H1 (cell line): ENCODE data around the gene DPH1. TPM values are rescaled to one million over a fixed set of nuclear protein-coding genes. Genes with fewer than 3 reads are reported as not detected.

ENCODE experiments used
- CTCF ChIA-PET: fragments of 300-600 bp; sonication (Branson Sonifier 250); formaldehyde crosslinking; loops from one replicate; lab custom pipeline; 2021; ENCODE audit not compliant: partially characterized antibody; lab: Charles Lee
- POLR2A ChIA-PET: fragments of 300-600 bp; sonication (Branson Sonifier 250); formaldehyde crosslinking; loops from one replicate; lab custom pipeline; 2021; ENCODE audit warnings: inconsistent platforms; ENCODE audit not compliant: partially characterized antibody; lab: Charles Lee
- DNase-seq, 2 experiments: peaks; one replicate each; pipeline versions ENCODE4 v3.0.0 to v3.0.0-alpha.2; 2010 to 2022; ENCODE audit warnings: low spot score in 2 of 2, low read depth in 1 of 2, mixed read lengths in 1 of 2
- FAIRE-seq: peaks from 2 replicates; lab custom pipeline; 2011; peaks lifted over from hg19 to GRCh38; lab: Jason Lieb, UNC
- H2AFZ ChIP-seq: 2 replicates; pipeline ENCODE4 v1.8.1; 2012; ENCODE audit warnings: low read length, inconsistent platforms
- H2AK5ac ChIP-seq: 2 replicates; pipeline ENCODE4 v1.6.1; 2013; ENCODE audit warnings: low read depth, low read length
- H2BK120ac ChIP-seq: replicated peaks from 2 replicates; pipeline ENCODE3; 2013; ENCODE audit warnings: low read depth, low read length, inconsistent platforms
- H2BK12ac ChIP-seq: 2 replicates; pipeline ENCODE4 v1.6.1; 2013; ENCODE audit warnings: low read depth, low read length
- H2BK15ac ChIP-seq: 2 replicates; pipeline ENCODE4 v1.6.1; 2013; ENCODE audit warnings: low read length
- H2BK20ac ChIP-seq: 2 replicates; pipeline ENCODE4 v1.6.1; 2013; ENCODE audit warnings: low read length
- H2BK5ac ChIP-seq: 2 replicates; pipeline ENCODE4 v1.6.1; 2013; ENCODE audit warnings: low read depth, low read length
- H3K14ac ChIP-seq: 2 replicates; pipeline ENCODE4 v1.6.1; 2013; ENCODE audit warnings: inconsistent platforms; ENCODE audit not compliant: insufficient read length
- H3K18ac ChIP-seq: 2 replicates; pipeline ENCODE4 v1.6.1; 2013; ENCODE audit warnings: low read length; ENCODE audit errors: extremely low read depth
- H3K23ac ChIP-seq: 2 replicates; pipeline ENCODE4 v1.6.1; 2013; ENCODE audit warnings: inconsistent platforms; ENCODE audit not compliant: insufficient read length
- H3K23me2 ChIP-seq: 2 replicates; pipeline ENCODE4 v1.6.1; 2013; ENCODE audit warnings: low read depth, low read length
- H3K27ac ChIP-seq: 2 replicates; pipeline ENCODE4 v1.6.1; 2011; ENCODE audit warnings: low read depth, low read length, inconsistent platforms
- H3K27me3 ChIP-seq, 4 experiments: replicated peaks in 1 of 4; 1 replicate in 1 of 4; 2 replicates in 3 of 4; pipeline versions ENCODE4 v1.6.1 to v1.8.1; 2011 to 2013; ENCODE audit warnings: low read length in 3 of 4, mild to moderate bottlenecking in 3 of 4, inconsistent platforms in 2 of 4, mixed read lengths in 2 of 4, moderate library complexity in 1 of 4; ENCODE audit not compliant: control insufficient read depth in 3 of 4, insufficient read depth in 3 of 4; ENCODE audit errors: extremely low read depth in 1 of 4
- H3K36me3 ChIP-seq, 4 experiments: 2 replicates each; pipeline versions ENCODE4 v1.6.1 to v1.8.1; 2011 to 2013; ENCODE audit warnings: mild to moderate bottlenecking in 4 of 4, low read length in 3 of 4, moderate library complexity in 2 of 4, control low read depth in 1 of 4, inconsistent platforms in 1 of 4; ENCODE audit not compliant: insufficient read depth in 4 of 4, control insufficient read depth in 2 of 4
- H3K4ac ChIP-seq: replicated peaks from 2 replicates; pipeline ENCODE3; 2013; ENCODE audit warnings: low read length, low read depth, mixed read lengths, inconsistent platforms; ENCODE audit not compliant: insufficient read length
- H3K4me1 ChIP-seq, 4 experiments: replicated peaks in 1 of 4; 1 replicate in 1 of 4; 2 replicates in 3 of 4; pipeline versions ENCODE4 v1.6.1 to v1.8.1; 2011 to 2013; ENCODE audit warnings: low read length in 3 of 4, inconsistent platforms in 2 of 4, mixed read lengths in 1 of 4; ENCODE audit not compliant: insufficient read depth in 4 of 4, control insufficient read depth in 3 of 4
- H3K4me2 ChIP-seq, 2 experiments: 2 replicates each; pipeline versions ENCODE4 v1.6.1 to v1.8.1; 2011 to 2013; ENCODE audit warnings: low read depth in 2 of 2, low read length in 2 of 2, control low read depth in 1 of 2, inconsistent platforms in 1 of 2, mild to moderate bottlenecking in 1 of 2; ENCODE audit not compliant: insufficient read depth in 1 of 2
- H3K4me3 ChIP-seq, 4 experiments: fragments of 200-600, 300-600 bp in 1 of 4; sonication (generic), shearing (Covaris generic), sonication (Bioruptor Twin) in 1 of 4; 2 replicates each; pipeline versions ENCODE4 v1.5.1 to v1.8.1; 2011 to 2016; ENCODE audit warnings: low read length in 4 of 4, low read depth in 3 of 4, control low read depth in 2 of 4, inconsistent platforms in 2 of 4, mild to moderate bottlenecking in 2 of 4, mixed read lengths in 1 of 4, moderate library complexity in 1 of 4; ENCODE audit not compliant: insufficient read depth in 2 of 4; ENCODE audit errors: extremely low read depth in 1 of 4
- H3K56ac ChIP-seq: replicated peaks from 2 replicates; pipeline ENCODE3; 2013; ENCODE audit warnings: low read depth, mild to moderate bottlenecking, mixed read lengths, low read length, inconsistent platforms; ENCODE audit not compliant: insufficient read length
- H3K79me1 ChIP-seq: 2 replicates; pipeline ENCODE4 v1.6.1; 2013; ENCODE audit warnings: low read depth, low read length, control low read depth
- H3K79me2 ChIP-seq, 2 experiments: 2 replicates each; pipeline versions ENCODE4 v1.6.1 to v1.8.1; 2012 to 2013; ENCODE audit warnings: low read length in 2 of 2, mild to moderate bottlenecking in 2 of 2, inconsistent platforms in 1 of 2; ENCODE audit not compliant: insufficient read depth in 2 of 2, control insufficient read depth in 1 of 2
- H3K9ac ChIP-seq, 4 experiments: replicated peaks in 1 of 4; 1 replicate in 1 of 4; 2 replicates in 3 of 4; pipeline versions ENCODE4 v1.6.1 to v1.8.1; 2011 to 2013; ENCODE audit warnings: low read depth in 3 of 4, low read length in 3 of 4, control low read depth in 2 of 4, mild to moderate bottlenecking in 2 of 4, moderate library complexity in 2 of 4, inconsistent platforms in 1 of 4; ENCODE audit errors: extremely low read depth in 1 of 4
- H3K9me3 ChIP-seq, 2 experiments: 2 replicates each; pipeline versions ENCODE4 v1.6.1 to v1.8.1; 2012 to 2013; ENCODE audit warnings: mild to moderate bottlenecking in 2 of 2, moderate library complexity in 2 of 2, control low read depth in 1 of 2, inconsistent platforms in 1 of 2, low read depth in 1 of 2, low read length in 1 of 2, mixed read lengths in 1 of 2; ENCODE audit not compliant: insufficient read depth in 2 of 2
- H4K20me1 ChIP-seq, 2 experiments: replicated peaks in 1 of 2; 2 replicates each; pipeline versions ENCODE3 to v1.8.1; 2011 to 2013; ENCODE audit warnings: inconsistent platforms in 2 of 2, low read length in 2 of 2, mild to moderate bottlenecking in 1 of 2; ENCODE audit not compliant: insufficient read depth in 2 of 2, control insufficient read depth in 1 of 2
- H4K5ac ChIP-seq: 2 replicates; pipeline ENCODE4 v1.6.1; 2013; ENCODE audit warnings: low read length, low read depth, mixed read lengths, inconsistent platforms; ENCODE audit not compliant: insufficient read length
- H4K8ac ChIP-seq: 2 replicates; pipeline ENCODE4 v1.8.0; 2013; ENCODE audit warnings: mild to moderate bottlenecking, moderate library complexity, low read length, inconsistent platforms; ENCODE audit not compliant: insufficient read depth; ENCODE audit errors: extremely low read depth
- H4K91ac ChIP-seq: replicated peaks from 2 replicates; pipeline ENCODE3; 2013; ENCODE audit warnings: low read length, mixed read lengths, inconsistent platforms; ENCODE audit not compliant: insufficient read length
- ASH2L ChIP-seq: fragments of 200-600, 300-600 bp; sonication (generic); IDR thresholded peaks from one replicate; pipeline ENCODE4 v1.7.1; 2017; ENCODE audit warnings: low read length
- BCL11A ChIP-seq, 2 experiments: IDR thresholded peaks; one replicate each; pipeline ENCODE4 v1.6.1; 2011; ENCODE audit warnings: low read depth in 2 of 2, low read length in 2 of 2, mild to moderate bottlenecking in 2 of 2
- CBX8 ChIP-seq: fragments of 300-800, 300-1000 bp; sonication (generic); IDR thresholded peaks from 2 replicates; pipeline ENCODE4 v1.7.1; 2016; ENCODE audit warnings: low read depth, low read length, borderline replicate concordance
- EGR1 ChIP-seq: IDR thresholded peaks from 2 replicates; pipeline ENCODE4 v1.6.1; 2011; ENCODE audit warnings: low read depth, low read length, borderline replicate concordance
- GABPA ChIP-seq: IDR thresholded peaks from 2 replicates; pipeline ENCODE4 v1.6.1; 2011; ENCODE audit warnings: mild to moderate bottlenecking, low read length, moderate library complexity, borderline replicate concordance; ENCODE audit not compliant: insufficient read depth
- KDM1A ChIP-seq: fragments of 200-600, 300-600 bp; sonication (generic); IDR thresholded peaks from 2 replicates; pipeline ENCODE4 v1.7.1; 2016; ENCODE audit warnings: mild to moderate bottlenecking, low read length, borderline replicate concordance
- PHF8 ChIP-seq: fragments of 200-600 bp; sonication (generic); conservative IDR thresholded peaks from 2 replicates; pipeline ENCODE4 v1.7.1; 2012; ENCODE audit warnings: low read depth, mild to moderate bottlenecking, inconsistent platforms, low read length, moderate library complexity
- POLR2A ChIP-seq, 2 experiments: IDR thresholded peaks; 1 replicate in 1 of 2; 2 replicates in 1 of 2; pipeline ENCODE4 v1.6.1; 2011; ENCODE audit warnings: low read depth in 2 of 2, low read length in 2 of 2, mild to moderate bottlenecking in 2 of 2; ENCODE audit errors: control extremely low read depth in 1 of 2
- POLR2AphosphoS5 ChIP-seq: IDR thresholded peaks from 2 replicates; pipeline ENCODE4 v1.6.1; 2011; ENCODE audit warnings: low read depth, low read length
- RBBP5 ChIP-seq: IDR thresholded peaks from 2 replicates; pipeline ENCODE4 v1.7.1; 2012; ENCODE audit warnings: low read depth, mild to moderate bottlenecking, inconsistent platforms, low read length, moderate library complexity, borderline replicate concordance
- RFX5 ChIP-seq: IDR thresholded peaks from 2 replicates; pipeline ENCODE4 v1.6.1; 2011; ENCODE audit warnings: low read depth, low read length, improper control_type of control experiment, borderline replicate concordance
- SP2 ChIP-seq: IDR thresholded peaks from 2 replicates; pipeline ENCODE4 v1.6.1; 2012; ENCODE audit warnings: mild to moderate bottlenecking, low read length, inconsistent platforms
- TBP ChIP-seq: IDR thresholded peaks from 2 replicates; pipeline ENCODE4 v1.6.1; 2011; ENCODE audit warnings: low read depth, low read length, improper control_type of control experiment
- WGBS, 2 experiments: shearing (Covaris generic) in 1 of 2; methylation state at CpG; one replicate each; pipeline versions ENCODE4 v1.1.6 to v1.1.7; 2013 to 2015; ENCODE audit warnings: low lambda C conversion rate in 2 of 2, mixed read lengths in 2 of 2, inconsistent platforms in 1 of 2, low coverage in 1 of 2, missing lambda C conversion rate in 1 of 2; ENCODE audit not compliant: insufficient replicate concordance in 2 of 2, insufficient coverage in 1 of 2, insufficient read length in 1 of 2; ENCODE audit errors: extremely low coverage in 1 of 2, missing lambda C conversion rate in 1 of 2; 5-methylcytosine and 5-hydroxymethylcytosine counted together
- polyA plus RNA-seq, 7 experiments: library from polyadenylated mRNA; depleted of rRNA in 3 of 7; stranded (reverse) in 5 of 7; unstranded in 2 of 7; fragments of >200 nt in 5 of 7; fragments of 200-250 nt in 2 of 7; gene quantifications; 1 replicate in 5 of 7; 2 replicates in 1 of 7; 4 replicates in 1 of 7; pipeline versions ENCODE4 v1.2.1 to v1.2.3, GENCODE V29; 2011 to 2013; ENCODE audit warnings: missing spikeins in 2 of 7, mixed read lengths in 2 of 7
- total RNA-seq: library from RNA; stranded (reverse); fragmentation: NEBNext Ultra II Directional; extraction: Animal tissue kit (Norgen Biotek cat#: 25700); gene quantifications from 2 replicates; pipeline ENCODE4 v1.2.1, GENCODE V29; 2021

The DPH1 gene
- total and polyA plus RNA-seq, 2 of the 8 experiments (the other 6 are each of a cell fraction or from before 2014, with no cell fraction given): 24.9 to 30.0 TPM

DNA sequence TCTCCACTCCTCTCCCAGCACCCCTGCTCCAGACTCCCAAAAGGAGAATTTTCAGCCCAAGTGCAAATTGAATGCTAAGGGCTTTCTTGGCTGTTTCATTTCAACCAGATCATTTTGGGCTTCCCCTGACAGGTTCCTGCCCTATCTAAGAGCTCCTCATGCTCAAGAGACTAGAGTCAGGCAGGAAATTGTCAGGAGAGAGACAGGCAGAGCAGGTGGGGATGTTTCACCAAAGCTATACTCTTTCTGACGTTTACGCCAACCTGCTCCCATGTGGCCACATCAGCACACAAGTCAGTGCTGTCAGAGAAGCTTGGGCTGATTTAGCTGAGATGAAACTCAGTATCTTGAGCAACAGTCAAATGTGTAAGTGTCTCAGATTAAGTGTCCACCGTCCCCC is 56.4 kb downstream of the DPH1 start:
- no peak for DNase-seq
- POLR2A ChIA-PET: interaction anchor here (1.6 kb wide), 1 partner anchor 10 kb away, joined by 4 read pairs; no protein-coding TSS in a partner anchor
- Histone ChIP-seq H3K27ac (no peak overlapping the region), H3K56ac (no peak overlapping the region), H3K4me2 (no peak overlapping the region), H3K18ac (no peak overlapping the region), H3K79me2 (no peaks in the 10 kb centered on the region), H2AK5ac (no peak overlapping the region), H2BK120ac (no peak overlapping the region), H3K4me1 (peaks cover 0 to 14% (median 4%) of the 10 kb centered on the region in 4 experiments; a peak in 4 of 7 replicates), H2BK20ac (no peak overlapping the region), H3K23ac (no peak overlapping the region), H3K79me1 (no peaks in the 10 kb centered on the region), H4K5ac (no peak overlapping the region), H2AFZ (no peak overlapping the region), H3K23me2 (no peaks in the 10 kb centered on the region), H3K4me3 (no peak overlapping the region), H3K9me3 (no peaks in the 10 kb centered on the region), H3K9ac (no peak overlapping the region), H3K14ac (no peak overlapping the region), H4K20me1 (peaks cover 0 to 3% of the 10 kb centered on the region in 2 experiments), H3K4ac (no peak overlapping the region), H2BK5ac (no peak overlapping the region), H4K8ac (no peak overlapping the region), H2BK12ac (no peak overlapping the region), H3K27me3 (no peaks in the 10 kb centered on the region), H3K36me3 (no peaks in the 10 kb centered on the region; a peak in 1 of 8 replicates), H2BK15ac (no peak overlapping the region), H4K91ac (no peak overlapping the region)
- TF ChIP-seq RFX5: no peak
- TF ChIP-seq EGR1: no peak
- TF ChIP-seq BCL11A (IDR thresholded peaks at IDR 0.05; ENCODE audit: low read depth in 2 of 2, low read length in 2 of 2): no peak
- TF ChIP-seq TBP: no peak
- no peak for TF ChIP-seq GABPA
- TF ChIP-seq RBBP5: no peak
- no peak for TF ChIP-seq PHF8
- no peak for TF ChIP-seq POLR2A (IDR thresholded peaks at IDR 0.05; ENCODE audit: control extremely low read depth in 1 of 2, low read depth in 2 of 2, low read length in 2 of 2)
- TF ChIP-seq KDM1A: no peak
- no peak for TF ChIP-seq SP2
- TF ChIP-seq POLR2AphosphoS5: no peak
- no peak for TF ChIP-seq ASH2L
- no peak for TF ChIP-seq CBX8
- WGBS, 2 experiments: 88% methylated on average over 3 of the region's 3 CpGs; no CpG with 5 or more reads in 1 of the 2 experiments
- CTCF ChIA-PET: interaction anchor here (0.7 to 3.9 kb wide), 16 partner anchors 11 to 266 kb away, joined by 3 to 21 read pairs (median 4); no protein-coding TSS in a partner anchor
- FAIRE-seq: no peak
